Effector memory CD8-positive, alpha-beta T cell (primary cell): ENCODE results near the gene PHF2.

ENCODE experiments used
- ATAC-seq: fragments of 150-1000 bp; cut with Tn5 transposase; replicated peaks from 2 replicates; pipeline ENCODE4 v1.10.0; 2021; ENCODE audit warnings: mild to moderate bottlenecking, moderate library complexity
- DNase-seq, 3 experiments: peaks; one replicate each; pipeline ENCODE4 v3.0.0; 2021
- H3K27ac Mint-ChIP-seq, 2 donors: one replicate each; pipeline ENCODE4 v1.8.0; 2022; ENCODE audit warnings: mild to moderate bottlenecking in 2 of 2, mixed read lengths in 2 of 2, moderate library complexity in 2 of 2
- H3K27me3 Mint-ChIP-seq, 2 donors: one replicate each; pipeline ENCODE4 v1.8.0; 2022; ENCODE audit warnings: mixed read lengths in 2 of 2
- H3K36me3 Mint-ChIP-seq: one replicate; pipeline ENCODE4 v1.8.0; 2022; ENCODE audit warnings: mild to moderate bottlenecking, moderate library complexity, mixed read lengths; ENCODE audit not compliant: insufficient read depth
- H3K4me1 Mint-ChIP-seq, 2 donors: one replicate each; pipeline ENCODE4 v1.8.0; 2022; ENCODE audit warnings: low read depth in 2 of 2, mixed read lengths in 2 of 2
- H3K4me3 Mint-ChIP-seq, 2 donors: one replicate each; pipeline ENCODE4 v1.8.0; 2022; ENCODE audit warnings: mild to moderate bottlenecking in 2 of 2, mixed read lengths in 2 of 2, moderate library complexity in 2 of 2
- H3K9me3 Mint-ChIP-seq, 2 donors: one replicate each; pipeline ENCODE4 v1.8.0; 2022; ENCODE audit warnings: mixed read lengths in 2 of 2

PHF2 gene

DNA sequence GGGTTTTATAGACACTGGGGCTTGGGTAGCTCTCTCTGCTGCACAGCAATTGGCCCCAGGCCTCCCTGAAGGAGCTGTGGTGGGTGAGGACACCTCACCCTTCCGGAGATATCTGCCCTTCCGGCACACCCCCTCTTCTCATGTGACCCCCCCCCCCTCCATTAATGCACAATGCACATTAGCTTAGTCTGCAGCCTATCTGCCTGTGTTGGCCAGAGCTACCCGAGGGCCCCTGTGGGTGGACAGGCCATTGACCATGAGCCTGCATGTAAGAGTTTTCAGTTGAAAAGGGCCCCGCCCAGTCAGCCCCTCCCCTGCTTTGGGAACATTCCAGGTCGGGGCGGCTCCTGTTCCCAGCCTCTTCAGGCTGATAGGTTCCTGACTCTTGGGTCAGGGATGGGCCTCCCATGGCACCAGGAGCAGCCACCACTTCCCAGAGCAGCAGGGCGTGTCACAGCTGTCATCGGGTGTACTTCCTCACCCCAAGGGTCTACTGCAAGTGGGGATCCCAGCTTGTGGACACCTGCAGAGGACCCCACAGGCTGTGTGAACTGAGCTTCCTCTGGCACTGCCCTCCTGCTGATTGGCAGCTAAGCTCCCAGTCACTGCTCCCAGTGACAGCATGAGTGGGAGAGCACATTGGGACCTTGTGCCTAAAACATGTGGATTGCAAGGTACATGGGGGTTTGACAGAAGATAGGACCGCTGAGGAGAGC, 17.8 kb downstream of the PHF2 start:
- peaks cover 57% of the 10 kb centered on the region in 2 donors for H3K4me1 Mint-ChIP-seq
- H3K27me3 Mint-ChIP-seq: no peaks in the 10 kb centered on the region
- ATAC-seq (no peak), DNase-seq (no peak)
- no peaks in the 10 kb centered on the region for H3K9me3 Mint-ChIP-seq
- H3K36me3 Mint-ChIP-seq: peaks cover 10% of the 10 kb centered on the region
- no peak overlapping the region for H3K4me3 Mint-ChIP-seq
- H3K27ac Mint-ChIP-seq: peak overlapping the region in 1 of 2 donors; percentile 35

DNA sequence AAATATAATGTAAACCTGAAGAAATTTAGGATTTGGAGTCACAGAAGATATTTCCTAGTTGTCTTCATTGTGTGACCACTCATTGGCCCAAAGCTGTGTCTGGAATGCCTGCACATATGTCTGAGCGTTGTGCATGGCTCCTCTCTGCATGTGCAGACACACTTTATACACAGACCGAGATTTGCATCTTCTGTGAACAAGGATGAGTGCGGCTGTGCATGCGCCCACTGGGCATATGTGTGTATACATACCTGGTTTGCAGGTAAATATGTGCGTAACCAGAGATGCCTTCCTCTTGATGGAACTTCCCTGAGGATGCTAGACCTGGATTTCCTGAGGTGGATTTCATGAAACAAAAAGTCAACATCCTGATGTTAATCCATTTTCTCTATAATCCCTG, 19.1 kb downstream of the PHF2 start:
- peak overlapping the region in 1 of 2 donors; percentile 83 for H3K27ac Mint-ChIP-seq
- no peak overlapping the region for H3K4me3 Mint-ChIP-seq
- ATAC-seq (no peak), DNase-seq (no peak)
- no peaks in the 10 kb centered on the region for H3K9me3 Mint-ChIP-seq
- peaks cover 8% of the 10 kb centered on the region for H3K36me3 Mint-ChIP-seq
- H3K4me1 Mint-ChIP-seq: peaks cover 60 to 61% of the 10 kb centered on the region in 2 donors
- H3K27me3 Mint-ChIP-seq: no peaks in the 10 kb centered on the region

DNA sequence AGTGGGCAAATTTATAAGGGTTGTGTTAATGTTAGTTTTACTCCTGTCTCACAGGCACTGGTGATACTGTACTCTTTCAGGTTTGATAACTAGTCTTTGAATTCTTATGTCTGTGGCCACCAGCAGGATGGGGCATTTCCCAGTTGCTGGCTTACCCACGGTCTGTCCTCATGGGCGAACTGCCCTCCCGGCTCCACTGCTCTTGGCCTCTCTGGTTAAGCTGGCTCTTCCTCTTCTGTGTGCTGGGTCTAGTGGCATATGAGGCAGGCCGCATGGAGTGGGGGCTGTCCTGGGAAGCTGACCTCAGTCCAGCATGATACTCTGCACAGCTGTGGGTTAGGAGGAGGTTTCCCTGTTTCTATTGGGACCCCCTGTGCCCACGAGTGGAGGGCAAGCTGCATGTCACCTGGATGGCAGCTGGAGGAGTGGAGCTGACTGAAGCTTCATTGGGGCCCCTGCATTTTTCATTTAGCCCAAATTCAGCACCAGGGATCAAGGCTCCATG, 19.5 kb downstream of the PHF2 start:
- Mint-ChIP-seq H3K36me3 (peaks cover 4% of the 10 kb centered on the region), H3K9me3 (no peaks in the 10 kb centered on the region), H3K27ac (peak overlapping the region in 1 of 2 donors; percentile 83), H3K4me1 (peaks cover 59 to 61% of the 10 kb centered on the region in 2 donors), H3K27me3 (no peaks in the 10 kb centered on the region), H3K4me3 (no peak overlapping the region)
- no peak for DNase-seq
- no peak for ATAC-seq

DNA sequence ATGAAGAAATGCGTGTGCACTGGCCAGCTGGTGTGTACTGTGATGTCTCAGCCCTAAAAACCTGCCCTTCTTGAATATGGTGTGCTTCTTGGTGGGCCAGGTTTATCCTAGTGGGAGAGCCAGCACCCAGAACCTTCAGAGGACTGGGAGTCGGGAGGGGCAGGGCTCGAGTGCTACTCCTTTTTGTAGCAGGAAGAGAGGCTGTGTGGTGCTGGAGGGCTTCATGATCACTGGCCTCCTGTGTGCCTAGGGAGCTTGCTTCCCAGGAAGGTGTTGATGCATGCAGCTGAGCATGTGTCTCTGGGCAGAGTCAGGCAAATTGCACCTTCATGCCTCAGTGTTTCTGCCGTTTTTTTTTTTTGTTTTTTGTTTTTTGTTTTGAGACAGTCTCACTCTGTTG, 20.0 kb downstream of the PHF2 start:
- Mint-ChIP-seq H3K27me3 (no peaks in the 10 kb centered on the region), H3K9me3 (no peaks in the 10 kb centered on the region), H3K27ac (peak overlapping the region in 1 of 2 donors; percentile 83), H3K4me1 (peaks cover 60 to 61% of the 10 kb centered on the region in 2 donors), H3K4me3 (no peak overlapping the region), H3K36me3 (peaks cover 4% of the 10 kb centered on the region)
- no peak for DNase-seq
- no peak for ATAC-seq

DNA sequence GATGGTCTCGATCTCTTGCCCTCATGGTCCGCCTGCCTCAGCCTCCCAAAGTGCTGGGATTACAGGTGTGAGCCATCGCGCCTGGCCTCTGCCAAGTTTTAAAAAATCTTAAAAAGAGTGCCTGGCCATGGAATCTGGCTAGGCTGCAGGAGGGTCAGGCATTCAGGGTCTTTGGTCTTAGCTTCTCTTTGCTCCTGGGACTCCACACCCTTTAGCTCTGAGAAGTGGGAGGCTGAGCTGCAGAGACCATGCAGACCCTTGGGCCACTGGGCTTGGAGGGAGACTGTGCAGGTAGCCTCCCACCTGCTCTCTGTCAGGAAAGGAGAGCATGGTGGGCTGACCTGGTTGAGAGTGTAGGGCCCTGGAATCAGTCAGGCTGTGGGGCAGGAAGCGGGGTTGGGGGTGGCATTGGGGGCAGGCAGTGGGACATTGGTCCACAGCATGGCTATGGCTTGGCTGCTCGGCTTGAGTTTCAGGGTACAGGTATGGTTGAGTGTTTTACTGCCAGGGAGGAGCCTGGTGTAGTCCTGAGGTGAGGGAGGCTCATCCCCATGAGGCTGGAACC, 20.8 kb downstream of the PHF2 start:
- Mint-ChIP-seq H3K9me3 (no peaks in the 10 kb centered on the region), H3K27ac (peak overlapping the region in 1 of 2 donors; percentile 88)

DNA sequence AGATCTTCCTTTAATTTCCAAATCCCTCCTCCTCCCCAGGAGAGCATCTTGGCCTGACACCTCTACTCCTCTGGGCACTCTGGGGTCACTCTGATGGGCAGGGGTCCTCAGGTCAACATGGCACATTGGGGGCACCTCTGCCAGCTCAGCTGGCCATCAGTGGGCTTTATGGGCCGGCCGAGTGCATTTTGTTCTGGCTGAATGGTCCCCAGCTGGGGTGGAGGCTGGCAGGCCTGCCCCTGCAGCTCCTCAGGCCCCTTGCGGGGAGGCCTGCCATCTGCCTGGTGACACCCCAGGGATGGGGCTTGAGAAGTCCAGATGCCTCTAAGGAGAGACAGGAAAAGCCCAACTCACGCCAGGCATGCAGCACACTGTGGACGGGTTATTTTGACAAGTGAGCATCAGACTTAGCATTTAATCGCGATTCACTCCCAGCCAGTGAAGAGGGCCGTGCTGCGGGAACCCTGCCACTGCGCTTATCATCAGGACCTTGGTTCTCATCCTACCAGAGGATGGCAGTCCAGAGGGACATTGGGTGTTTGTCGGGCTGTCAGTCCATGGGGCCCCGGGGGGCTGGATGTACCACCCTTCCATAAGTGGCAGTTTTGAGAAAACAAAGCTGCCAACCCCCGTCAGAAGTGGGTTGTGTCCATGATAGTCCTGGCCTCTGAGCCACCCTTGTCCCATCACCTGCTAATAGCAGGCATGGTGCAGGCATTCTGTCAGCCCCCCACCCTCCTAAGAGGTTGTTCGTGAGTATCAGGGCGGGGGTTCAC, 21.7 kb downstream of the PHF2 start:
- DNase-seq (no peak), ATAC-seq (no peak)
- peak overlapping the region; percentile 36 to 59 for H3K4me3 Mint-ChIP-seq
- peaks cover 57% of the 10 kb centered on the region in 2 donors for H3K4me1 Mint-ChIP-seq
- H3K36me3 Mint-ChIP-seq: peaks cover 7% of the 10 kb centered on the region
- peak overlapping the region; percentile 75 to 88 for H3K27ac Mint-ChIP-seq
- H3K9me3 Mint-ChIP-seq: no peaks in the 10 kb centered on the region
- no peaks in the 10 kb centered on the region for H3K27me3 Mint-ChIP-seq

More for the DNA sequence above, 20.8 kb downstream of the PHF2 start:
- Mint-ChIP-seq H3K4me1 (peaks cover 59 to 60% of the 10 kb centered on the region in 2 donors), H3K36me3 (peaks cover 4% of the 10 kb centered on the region), H3K4me3 (peak overlapping the region in 1 of 2 donors; percentile 36), H3K27me3 (no peaks in the 10 kb centered on the region)
- DNase-seq: no peak
- no peak for ATAC-seq

DNA sequence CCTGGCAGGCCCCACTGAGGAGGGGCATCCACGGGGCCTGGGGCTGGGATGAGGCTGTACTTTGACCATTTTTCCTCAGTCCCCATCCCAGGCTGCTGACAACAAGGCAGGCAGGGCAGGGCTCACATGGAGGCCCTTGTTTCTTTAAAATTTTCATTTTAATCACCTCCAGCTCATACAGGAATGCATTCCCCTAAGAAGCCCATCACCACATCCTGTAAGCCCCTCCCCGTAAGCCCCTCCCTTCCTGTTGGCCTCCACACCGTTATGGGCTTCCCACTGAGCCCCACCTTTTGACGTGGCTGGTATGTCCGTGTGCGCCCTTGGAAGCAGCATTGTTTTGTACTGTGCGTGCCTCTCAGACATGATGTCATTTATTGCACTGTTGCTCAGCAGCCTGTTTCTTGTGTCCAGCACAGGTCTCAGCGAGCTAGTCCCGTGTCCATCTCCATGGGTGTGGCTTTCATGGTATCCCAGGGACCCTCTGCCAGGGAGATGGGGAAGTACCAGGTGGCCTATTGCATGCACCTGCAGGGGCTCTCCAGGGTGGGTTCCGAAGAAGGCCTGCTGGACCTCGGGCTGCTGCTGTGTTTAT, 22.4 kb downstream of the PHF2 start:
- peak overlapping the region; percentile 36 to 59 for H3K4me3 Mint-ChIP-seq
- DNase-seq: no peak

DNA sequence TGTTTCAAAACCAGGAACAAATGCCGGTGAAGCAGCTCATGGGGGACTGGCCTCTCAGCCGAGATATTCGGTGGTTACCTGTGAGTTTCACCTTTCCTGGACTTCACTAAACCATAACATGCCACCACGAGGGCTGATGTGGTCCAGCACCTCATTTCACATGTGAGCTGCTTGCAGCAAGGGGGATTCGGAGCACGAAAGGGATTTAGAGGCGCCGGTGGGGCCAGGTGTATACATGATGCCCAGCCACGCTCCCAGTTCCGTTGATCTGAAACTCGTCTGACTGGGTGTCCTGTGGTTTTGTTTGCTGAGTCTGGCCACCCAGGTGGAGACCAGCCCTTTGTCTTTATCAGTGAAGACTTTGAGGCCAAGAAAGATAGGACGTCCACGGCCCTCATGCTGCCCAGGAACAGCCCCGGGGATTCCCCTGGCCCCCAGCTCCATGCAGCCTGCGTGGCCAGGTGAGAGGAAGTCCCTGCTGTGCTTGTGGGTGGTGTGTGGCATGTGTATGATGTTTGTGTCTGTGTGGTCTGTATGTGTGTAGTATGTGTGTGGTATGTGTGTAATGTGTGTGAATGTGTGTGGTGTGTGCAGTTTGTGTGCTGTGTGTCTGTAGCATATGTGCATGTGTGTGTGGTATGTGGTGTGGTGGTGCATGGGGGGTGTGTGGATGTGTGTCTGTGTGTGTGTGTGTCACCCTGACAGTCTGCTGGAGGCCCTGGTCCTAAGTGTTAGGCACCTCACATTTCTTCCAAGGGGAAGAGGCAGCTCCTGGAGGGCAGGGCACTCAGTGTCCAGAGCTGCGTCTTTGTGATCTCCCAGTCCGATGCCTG, 23.4 kb downstream of the PHF2 start:
- H3K4me1 Mint-ChIP-seq: peaks cover 56 to 57% of the 10 kb centered on the region in 2 donors

More for the DNA sequence above, 22.4 kb downstream of the PHF2 start:
- H3K9me3 Mint-ChIP-seq: no peaks in the 10 kb centered on the region
- no peaks in the 10 kb centered on the region for H3K27me3 Mint-ChIP-seq
- peak; percentile 31 for ATAC-seq
- peak overlapping the region; percentile 75 to 88 for H3K27ac Mint-ChIP-seq
- H3K36me3 Mint-ChIP-seq: peaks cover 7% of the 10 kb centered on the region
- H3K4me1 Mint-ChIP-seq: peaks cover 54 to 56% of the 10 kb centered on the region in 2 donors

DNA sequence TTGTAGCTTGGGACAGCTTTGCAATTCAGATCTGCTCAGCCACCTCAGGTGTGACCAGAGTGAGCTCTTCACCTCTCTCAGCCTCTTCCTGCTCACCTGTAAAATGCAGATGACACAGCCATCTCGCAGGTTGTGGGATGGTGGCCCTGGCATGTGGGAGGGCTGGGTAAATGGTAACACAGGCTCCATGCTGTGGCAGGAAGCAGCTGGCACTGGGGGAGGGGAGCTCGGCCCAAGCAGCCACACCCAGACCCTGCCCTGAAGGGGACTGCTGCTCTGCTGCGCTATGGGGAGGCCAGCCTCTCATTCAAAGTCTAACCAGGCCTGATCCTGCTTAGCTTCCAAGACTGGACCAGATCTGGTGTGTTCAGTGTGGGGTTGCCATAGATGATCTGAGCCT, 24.1 kb downstream of the PHF2 start:
- Mint-ChIP-seq H3K27ac (peak overlapping the region; percentile 29 to 88), H3K4me3 (peak overlapping the region in 1 of 2 donors; percentile 36)

More for the DNA sequence above, 23.4 kb downstream of the PHF2 start:
- DNase-seq (no peak), ATAC-seq (peak; percentile 35)
- Mint-ChIP-seq H3K9me3 (no peaks in the 10 kb centered on the region), H3K27me3 (no peaks in the 10 kb centered on the region), H3K27ac (peak overlapping the region; percentile 75 to 88), H3K4me3 (peak overlapping the region; percentile 36 to 59), H3K36me3 (peaks cover 7% of the 10 kb centered on the region)

DNA sequence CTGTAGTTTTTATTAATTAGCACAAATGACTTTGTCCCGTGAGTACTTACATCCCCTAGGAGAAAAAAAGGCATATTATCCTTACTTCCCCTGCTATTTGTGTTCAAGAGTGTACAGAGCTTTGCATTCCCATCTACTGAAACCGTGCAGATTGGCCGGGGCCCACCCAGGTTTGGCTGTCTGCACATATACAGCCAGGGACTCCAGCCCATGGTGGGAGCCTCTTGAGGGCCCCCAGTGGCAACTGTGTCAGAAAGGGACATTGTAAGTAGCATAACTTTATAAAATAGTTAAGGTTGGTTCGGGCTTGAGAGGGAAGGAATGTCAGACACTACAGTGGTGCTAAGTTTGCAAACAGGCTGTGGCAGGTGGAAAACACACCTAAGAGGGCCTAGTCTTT, 24.7 kb downstream of the PHF2 start:
- H3K27me3 Mint-ChIP-seq: no peaks in the 10 kb centered on the region
- peaks cover 7% of the 10 kb centered on the region for H3K36me3 Mint-ChIP-seq
- H3K4me1 Mint-ChIP-seq: peaks cover 52 to 54% of the 10 kb centered on the region in 2 donors
- H3K4me3 Mint-ChIP-seq: peak overlapping the region in 1 of 2 donors; percentile 30
- peak overlapping the region; percentile 29 to 88 for H3K27ac Mint-ChIP-seq
- H3K9me3 Mint-ChIP-seq: no peaks in the 10 kb centered on the region
- DNase-seq (no peak), ATAC-seq (no peak)

More for the DNA sequence above, 24.1 kb downstream of the PHF2 start:
- ATAC-seq: peak; percentile 37
- no peak for DNase-seq
- Mint-ChIP-seq H3K9me3 (no peaks in the 10 kb centered on the region), H3K36me3 (peaks cover 7% of the 10 kb centered on the region), H3K27me3 (no peaks in the 10 kb centered on the region), H3K4me1 (peaks cover 56 to 59% of the 10 kb centered on the region in 2 donors)

DNA sequence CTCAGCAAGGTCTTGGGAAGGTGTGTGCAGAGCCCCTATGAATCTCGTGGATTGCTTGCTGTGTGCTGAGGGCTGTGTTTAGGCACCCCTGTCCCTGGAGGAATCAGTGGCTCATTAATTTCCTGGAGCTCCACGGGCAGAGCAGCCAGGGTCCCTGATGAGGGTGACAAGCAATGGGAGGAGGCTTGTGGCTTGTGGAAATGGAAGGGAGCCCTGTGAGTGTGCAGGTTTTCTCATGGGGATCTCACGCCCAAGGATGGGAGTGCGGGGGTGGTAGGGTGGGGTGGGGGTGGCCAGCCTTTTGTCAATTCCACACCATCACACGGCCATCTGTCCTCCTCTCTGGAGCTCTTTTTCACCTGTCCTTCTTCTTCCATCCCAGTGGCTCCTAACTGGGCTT, 25.3 kb downstream of the PHF2 start:
- Mint-ChIP-seq H3K9me3 (no peaks in the 10 kb centered on the region), H3K36me3 (peaks cover 9% of the 10 kb centered on the region), H3K27me3 (no peaks in the 10 kb centered on the region), H3K27ac (peak overlapping the region in 1 of 2 donors; percentile 29), H3K4me1 (peaks cover 53 to 56% of the 10 kb centered on the region in 2 donors), H3K4me3 (no peak overlapping the region)
- no peak for DNase-seq
- ATAC-seq: no peak

DNA sequence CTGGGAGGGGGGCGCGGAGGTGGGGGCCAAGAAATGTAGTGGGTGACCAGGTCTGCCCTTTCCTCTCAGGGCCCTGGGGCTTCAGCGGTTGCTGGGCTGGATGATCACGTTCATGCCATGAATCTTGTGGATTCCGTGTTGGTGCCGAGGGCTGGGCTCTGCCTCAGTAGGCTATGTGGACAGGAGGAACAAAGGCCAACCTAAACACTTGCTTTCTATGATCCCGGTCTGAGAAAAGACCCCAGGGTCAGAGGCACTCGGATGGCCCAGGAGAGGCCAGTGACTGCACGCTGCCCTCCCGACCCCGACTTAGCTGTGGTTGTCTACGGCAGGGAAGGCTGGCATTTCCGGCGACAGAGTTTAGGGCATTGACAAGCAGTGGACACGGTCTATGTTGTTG, 26.6 kb downstream of the PHF2 start:
- Mint-ChIP-seq H3K4me1 (peaks cover 43 to 53% of the 10 kb centered on the region in 2 donors), H3K4me3 (no peak overlapping the region), H3K27me3 (no peaks in the 10 kb centered on the region), H3K36me3 (peaks cover 7% of the 10 kb centered on the region), H3K27ac (peak overlapping the region in 1 of 2 donors; percentile 29), H3K9me3 (no peaks in the 10 kb centered on the region)
- no peak for ATAC-seq
- no peak for DNase-seq
